ENCODE measurements around the gene HRAS.

DNA sequence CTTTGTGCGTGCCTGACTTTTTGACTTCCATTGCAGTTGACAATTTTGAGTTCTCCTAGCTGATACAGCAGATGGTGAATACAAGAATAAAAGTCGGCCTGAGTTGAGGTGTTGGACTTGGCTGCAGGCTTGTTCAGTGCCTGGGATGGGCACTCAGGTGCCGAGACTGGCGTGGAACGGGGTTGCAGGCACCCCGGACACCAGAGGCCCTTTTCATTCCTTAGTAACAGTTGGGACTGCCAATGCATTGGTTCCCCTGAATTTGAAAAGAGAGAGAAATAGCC lies 42.2 kb upstream of the HRAS start:
- TF ChIP-seq YY1 (IDR thresholded peaks at IDR 0.05; ENCODE audit: insufficient read depth, insufficient read length) (no peak), ZNF274 (IDR thresholded peaks at IDR 0.05; ENCODE audit: low read depth, low read length) (no peak), SUZ12 (IDR thresholded peaks at IDR 0.05; ENCODE audit: extremely low read depth, insufficient read depth, insufficient read length) (no peak)
